OCI-LY3 (cell line): Measurements from ENCODE around the gene KYNU.

Experiments
- H2AFZ ChIP-seq: fragments of 200-600, 300-600 bp; shearing (Covaris generic); 2 replicates; pipeline ENCODE4 v1.6.0; 2014; ENCODE audit warnings: antibody characterized with exemption, low read depth, low read length
- H3K27ac ChIP-seq: fragments of 200-600, 300-600 bp; sonication (generic); 2 replicates; pipeline ENCODE4 v1.5.1; 2014; ENCODE audit warnings: mild to moderate bottlenecking, low read length, moderate library complexity, mixed read lengths
- H3K27me3 ChIP-seq: fragments of 200-600, 300-600 bp; sonication (generic); 2 replicates; pipeline ENCODE4 v1.6.1; 2014; ENCODE audit warnings: low read depth, low read length, mixed read lengths
- H3K36me3 ChIP-seq: fragments of 200-600, 300-600 bp; sonication (generic); replicated peaks from 2 replicates; pipeline ENCODE3; 2014; ENCODE audit warnings: low read depth, low read length, mixed read lengths
- H3K4me1 ChIP-seq: fragments of 300-600, 200-600 bp; sonication (generic); 2 replicates; pipeline ENCODE4 v1.6.1; 2014; ENCODE audit warnings: low read length, mixed read lengths
- H3K4me2 ChIP-seq: fragments of 200-600, 300-600 bp; sonication (generic); 2 replicates; pipeline ENCODE4 v1.6.1; 2014; ENCODE audit warnings: low read length, mixed read lengths
- H3K4me3 ChIP-seq: fragments of 300-600, 200-600 bp; sonication (generic); 2 replicates; pipeline ENCODE4 v1.5.1; 2014; ENCODE audit warnings: antibody characterized with exemption, mild to moderate bottlenecking, low read length, moderate library complexity
- H3K79me2 ChIP-seq: fragments of 300-600, 200-600 bp; shearing (Covaris generic); 2 replicates; pipeline ENCODE4 v1.6.1; 2014; ENCODE audit warnings: mild to moderate bottlenecking, low read length, mixed read lengths
- H3K9ac ChIP-seq: fragments of 300-600, 200-600 bp; shearing (Covaris generic); 2 replicates; pipeline ENCODE4 v1.6.0; 2014; ENCODE audit warnings: mild to moderate bottlenecking, low read length, moderate library complexity
- H3K9me3 ChIP-seq: fragments of 200-600, 300-600 bp; shearing (Covaris generic); 2 replicates; pipeline ENCODE4 v1.6.1; 2014; ENCODE audit warnings: low read length, mixed read lengths; ENCODE audit not compliant: insufficient read depth
- H4K20me1 ChIP-seq: fragments of 200-600, 300-600 bp; sonication (generic); 2 replicates; pipeline ENCODE4 v1.6.1; 2016; ENCODE audit warnings: low read length, mixed read lengths; ENCODE audit not compliant: insufficient read depth
- CTCF ChIP-seq: fragments of 200-600, 300-600 bp; sonication (generic); IDR thresholded peaks from 2 replicates; pipeline ENCODE4 v1.5.1; 2014; ENCODE audit warnings: antibody characterized with exemption, low read length, low read depth
- EZH2phosphoT487 ChIP-seq: fragments of 200-600 bp; shearing (Covaris generic); IDR thresholded peaks from 2 replicates; pipeline ENCODE4 v1.6.1; 2018; ENCODE audit warnings: antibody characterized with exemption, mixed run types, low read depth

Gene KYNU

GRCh38 chr2:142991295-142991694 lies 113.8 kb downstream of the KYNU start:
- H2AFZ ChIP-seq = no peak overlapping the region
- H3K27ac ChIP-seq = no peak overlapping the region
- peaks cover 9% of the 10 kb centered on the region for H3K4me1 ChIP-seq
- H4K20me1 ChIP-seq = no peaks in the 10 kb centered on the region
- TF ChIP-seq CTCF (no peak), EZH2phosphoT487 (no peak)
- no peak overlapping the region for H3K4me3 ChIP-seq
- no peaks in the 10 kb centered on the region for H3K36me3 ChIP-seq
- no peak overlapping the region for H3K4me2 ChIP-seq
- no peaks in the 10 kb centered on the region for H3K79me2 ChIP-seq
- H3K9me3 ChIP-seq = no peaks in the 10 kb centered on the region
- H3K27me3 ChIP-seq = no peaks in the 10 kb centered on the region
- no peak overlapping the region for H3K9ac ChIP-seq

GRCh38 chr2:142992840-142993239 lies 115.4 kb downstream of the KYNU start:
- H3K9me3 ChIP-seq = no peaks in the 10 kb centered on the region
- H3K4me2 ChIP-seq = no peak overlapping the region
- no peak overlapping the region for H3K27ac ChIP-seq
- H3K27me3 ChIP-seq = no peaks in the 10 kb centered on the region
- H3K4me3 ChIP-seq = no peak overlapping the region
- no peak overlapping the region for H3K9ac ChIP-seq
- H3K79me2 ChIP-seq = no peaks in the 10 kb centered on the region
- peaks cover 9% of the 10 kb centered on the region for H3K4me1 ChIP-seq
- no peak overlapping the region for H2AFZ ChIP-seq
- TF ChIP-seq CTCF (no peak), EZH2phosphoT487 (no peak)
- H4K20me1 ChIP-seq = no peaks in the 10 kb centered on the region
- H3K36me3 ChIP-seq = no peaks in the 10 kb centered on the region

DNA sequence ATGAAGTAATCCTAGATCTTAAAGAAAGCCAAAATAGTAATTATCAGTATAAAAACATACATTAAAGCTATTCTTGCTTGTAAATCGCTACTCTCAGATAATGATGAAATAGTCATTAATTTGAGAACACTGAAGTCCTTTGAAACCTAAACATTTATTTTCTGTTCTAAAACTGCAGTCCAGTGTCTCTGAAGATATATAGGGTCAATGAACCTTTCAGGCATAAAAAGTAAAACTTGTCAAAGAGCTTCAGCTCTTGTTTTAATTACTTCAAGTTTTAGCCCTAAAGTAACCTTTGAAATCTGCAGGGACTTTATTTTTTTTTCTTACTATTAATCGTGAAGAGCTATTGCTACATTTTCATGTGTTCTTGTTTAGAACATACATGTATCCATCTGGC lies 116.3 kb downstream of the KYNU start:
- H3K4me3 ChIP-seq = no peak overlapping the region
- H4K20me1 ChIP-seq = no peaks in the 10 kb centered on the region
- no peak overlapping the region for H3K27ac ChIP-seq
- H3K9ac ChIP-seq = no peak overlapping the region
- no peak for TF ChIP-seq EZH2phosphoT487
- no peak for TF ChIP-seq CTCF
- H3K79me2 ChIP-seq = no peaks in the 10 kb centered on the region
- no peaks in the 10 kb centered on the region for H3K27me3 ChIP-seq
- no peak overlapping the region for H2AFZ ChIP-seq
- peaks cover 9% of the 10 kb centered on the region for H3K4me1 ChIP-seq
- no peaks in the 10 kb centered on the region for H3K36me3 ChIP-seq
- no peaks in the 10 kb centered on the region for H3K9me3 ChIP-seq
- no peak overlapping the region for H3K4me2 ChIP-seq

DNA sequence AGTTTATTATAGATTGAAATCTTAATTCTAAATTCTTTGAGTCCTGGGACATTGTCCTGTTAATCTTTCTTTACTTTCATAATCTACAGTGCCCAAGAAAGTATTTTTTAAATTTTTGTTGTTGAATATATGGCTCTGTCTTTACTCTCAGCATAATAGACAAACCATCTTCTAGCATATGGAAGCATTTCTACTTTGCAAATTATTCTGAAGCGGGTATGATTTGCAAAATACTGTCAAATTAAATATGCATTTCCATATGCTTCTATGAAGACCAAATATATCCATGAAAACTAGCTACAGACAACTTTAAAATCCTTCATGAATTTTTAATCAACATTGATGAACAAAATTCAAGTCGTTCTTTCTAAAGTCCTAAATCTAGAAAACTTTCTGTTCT lies 117.2 kb downstream of the KYNU start:
- H3K79me2 ChIP-seq = no peaks in the 10 kb centered on the region
- no peak overlapping the region for H3K4me3 ChIP-seq
- H3K36me3 ChIP-seq = no peaks in the 10 kb centered on the region
- H4K20me1 ChIP-seq = no peaks in the 10 kb centered on the region
- no peaks in the 10 kb centered on the region for H3K27me3 ChIP-seq
- no peak overlapping the region for H2AFZ ChIP-seq
- no peaks in the 10 kb centered on the region for H3K9me3 ChIP-seq
- H3K9ac ChIP-seq = no peak overlapping the region
- TF ChIP-seq EZH2phosphoT487 = no peak
- TF ChIP-seq CTCF = no peak
- no peak overlapping the region for H3K4me2 ChIP-seq
- peaks cover 6% of the 10 kb centered on the region for H3K4me1 ChIP-seq
- H3K27ac ChIP-seq = no peak overlapping the region
